Measurements from ENCODE around the gene APBB3.
"Not testable (repeated sequence)": the region's sequence is repeated elsewhere in the genome, so short reads cannot be mapped to it uniquely, and the experiment has no call there.

Gene APBB3

DNA sequence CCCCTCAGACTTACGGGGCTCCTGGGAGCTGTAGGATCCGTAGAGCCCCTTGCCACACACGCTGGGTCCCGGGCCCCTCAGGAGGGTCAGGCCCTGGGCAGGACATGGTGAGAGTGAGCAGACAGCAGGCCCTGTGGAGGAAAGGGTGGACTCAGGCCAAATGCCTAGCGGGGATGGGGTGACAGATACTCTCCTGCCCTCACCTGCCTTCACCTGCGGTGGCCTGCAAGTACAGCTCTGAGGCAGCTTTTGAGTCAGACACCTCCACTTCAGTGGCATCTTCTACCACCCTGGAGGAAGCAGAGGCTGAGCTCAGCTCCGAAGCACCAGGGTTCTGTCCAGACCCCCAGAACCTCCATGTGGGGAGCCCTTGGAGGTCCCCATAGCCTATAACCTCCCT is 26.5 kb upstream of the APBB3 start:
- no peaks in the 10 kb centered on the region for H3K36me3 Mint-ChIP-seq
- no peaks in the 10 kb centered on the region for H3K9me3 Mint-ChIP-seq
- H3K27me3 Mint-ChIP-seq = no peaks in the 10 kb centered on the region
- H3K4me3 Mint-ChIP-seq = no peak overlapping the region
- H3K4me1 Mint-ChIP-seq = no peaks in the 10 kb centered on the region
- no peak overlapping the region for H3K27ac Mint-ChIP-seq

DNA sequence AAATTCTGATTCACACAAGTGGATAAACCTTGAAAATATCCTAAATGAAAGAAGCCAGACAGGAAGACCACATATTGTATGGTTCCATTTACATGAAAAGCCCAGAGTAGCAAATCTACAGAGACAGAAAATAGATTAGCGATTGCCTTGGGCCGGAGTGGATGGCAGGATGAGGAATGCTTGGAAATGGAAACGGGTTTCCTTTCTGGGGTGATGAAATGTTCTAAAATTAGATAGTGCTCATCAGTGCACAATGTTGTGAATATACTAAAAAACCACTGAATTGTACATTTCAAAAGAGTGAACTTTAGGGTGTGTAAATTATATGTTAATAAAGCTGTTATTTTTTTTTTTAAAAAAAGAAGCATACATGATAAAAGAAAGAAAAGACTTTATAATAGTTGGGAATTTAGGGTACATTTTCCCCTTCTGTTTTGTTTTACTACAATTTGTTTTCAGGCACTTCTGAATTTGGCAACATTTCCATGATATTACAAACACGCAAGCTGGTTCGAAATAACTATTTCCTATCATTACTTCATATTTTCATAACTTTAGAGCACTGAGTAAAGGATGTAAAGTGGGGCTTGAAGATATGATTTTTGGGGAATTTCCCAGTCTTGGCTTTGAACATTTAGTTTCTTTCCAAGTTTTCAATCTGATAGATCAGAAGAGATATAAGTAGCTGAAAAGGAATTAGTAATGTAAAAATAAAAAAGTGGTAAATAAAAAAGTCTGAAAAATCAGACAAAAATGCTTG is 24.1 kb upstream of the APBB3 start:
- Mint-ChIP-seq H3K36me3 (no peaks in the 10 kb centered on the region), H3K27me3 (no peaks in the 10 kb centered on the region), H3K4me3 (no peak overlapping the region), H3K4me1 (no peaks in the 10 kb centered on the region), H3K27ac (no peak overlapping the region), H3K9me3 (no peaks in the 10 kb centered on the region)

- Mint-ChIP-seq H3K36me3 (no peaks in the 10 kb centered on the region), H3K27me3 (peaks cover 2% of the 10 kb centered on the region), H3K9me3 (no peaks in the 10 kb centered on the region), H3K4me3 (no peak overlapping the region), H3K27ac (no peak overlapping the region), H3K4me1 (no peaks in the 10 kb centered on the region)
Observed at GRCh38 chr5:140587495-140587894, 23.1 kb upstream of the APBB3 start.

DNA sequence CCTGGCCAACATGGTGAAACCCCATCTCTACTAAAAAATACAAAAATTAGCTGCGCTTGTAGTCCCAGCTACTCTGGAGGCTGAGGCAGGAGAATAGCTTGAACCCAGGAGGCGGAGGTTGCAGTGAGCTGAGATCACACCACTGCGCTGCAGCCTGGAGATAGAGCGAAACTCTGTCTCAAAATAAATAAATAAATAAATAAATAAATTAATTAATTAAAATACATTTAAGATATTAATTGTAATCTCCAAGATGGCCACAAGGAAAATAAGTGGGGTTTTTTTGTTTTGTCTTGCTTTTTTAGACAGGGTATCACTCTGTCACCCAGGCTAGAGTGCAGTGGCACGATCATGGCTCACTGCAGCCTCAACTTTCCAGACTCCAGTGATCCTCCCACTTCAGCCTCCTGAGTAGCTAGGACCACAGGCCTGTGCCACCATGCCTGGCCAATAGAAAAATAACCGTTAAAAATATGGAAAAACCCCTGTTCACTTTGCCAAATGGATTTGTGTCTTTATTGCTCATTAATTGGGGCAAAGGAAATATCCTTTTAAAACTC is 14.9 kb upstream of the APBB3 start:
- not testable (repeated sequence) for H3K36me3 Mint-ChIP-seq, H3K4me3 Mint-ChIP-seq, H3K27ac Mint-ChIP-seq, H3K27me3 Mint-ChIP-seq, H3K9me3 Mint-ChIP-seq
- peaks cover 14% of the 10 kb centered on the region for H3K4me1 Mint-ChIP-seq

DNA sequence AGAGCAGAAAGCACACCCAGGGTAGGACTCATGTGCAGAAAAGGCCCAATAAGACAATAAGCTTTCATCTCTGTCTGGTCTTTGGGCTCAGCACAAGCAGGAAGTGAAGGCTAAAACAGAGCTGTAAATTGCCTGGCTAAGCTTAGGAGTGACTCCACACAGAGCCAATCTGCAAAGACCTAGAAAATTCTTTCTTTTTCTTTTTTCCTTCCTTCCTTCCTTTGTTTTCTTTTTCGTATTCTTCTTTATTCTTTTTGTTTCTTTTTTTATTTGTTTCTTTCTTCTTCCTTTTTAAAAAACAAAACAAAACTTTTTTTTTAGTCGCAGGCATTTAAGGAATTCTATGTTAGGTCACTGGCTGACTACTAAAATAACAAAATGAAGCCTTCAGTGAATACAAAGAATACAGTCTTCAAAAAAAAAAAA is 12.4 kb upstream of the APBB3 start:
- Mint-ChIP-seq H3K27me3 (no peaks in the 10 kb centered on the region), H3K36me3 (no peaks in the 10 kb centered on the region), H3K27ac (no peak overlapping the region), H3K4me1 (peaks cover 14% of the 10 kb centered on the region), H3K4me3 (no peak overlapping the region), H3K9me3 (no peaks in the 10 kb centered on the region)

- no peak overlapping the region for H3K4me3 Mint-ChIP-seq
- no peaks in the 10 kb centered on the region for H3K27me3 Mint-ChIP-seq
- peaks cover 22% of the 10 kb centered on the region for H3K4me1 Mint-ChIP-seq
- H3K36me3 Mint-ChIP-seq = peaks cover 5% of the 10 kb centered on the region
- no peaks in the 10 kb centered on the region for H3K9me3 Mint-ChIP-seq
- no peak overlapping the region for H3K27ac Mint-ChIP-seq
Observed at GRCh38 chr5:140575309-140575708, 10.9 kb upstream of the APBB3 start.

DNA sequence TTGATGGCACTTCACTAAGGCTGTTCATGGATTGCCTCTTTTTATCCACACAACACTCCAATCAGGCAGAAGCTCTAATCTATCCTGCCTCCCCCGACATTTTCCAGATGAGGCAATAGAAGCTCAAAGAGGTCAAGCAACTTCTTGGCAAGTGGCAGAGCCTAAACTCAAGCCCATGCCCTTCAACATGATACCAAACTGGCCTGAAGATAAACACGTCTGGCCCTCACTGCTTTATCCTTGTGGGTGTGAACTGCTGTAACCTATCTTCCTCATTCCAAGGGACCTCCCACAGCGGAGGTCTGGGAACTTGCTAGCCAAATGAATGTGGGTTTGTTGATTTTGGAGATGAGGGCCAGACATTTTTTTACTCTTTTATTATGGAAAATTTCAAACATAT is 9.8 kb upstream of the APBB3 start:
- H3K27ac Mint-ChIP-seq = no peak overlapping the region
- no peaks in the 10 kb centered on the region for H3K27me3 Mint-ChIP-seq
- no peaks in the 10 kb centered on the region for H3K9me3 Mint-ChIP-seq
- no peak overlapping the region for H3K4me3 Mint-ChIP-seq
- peaks cover 5% of the 10 kb centered on the region for H3K36me3 Mint-ChIP-seq
- H3K4me1 Mint-ChIP-seq = peaks cover 33% of the 10 kb centered on the region

- Mint-ChIP-seq H3K36me3 (peaks cover 6% of the 10 kb centered on the region), H3K4me1 (peaks cover 38% of the 10 kb centered on the region), H3K27me3 (no peaks in the 10 kb centered on the region), H3K9me3 (no peaks in the 10 kb centered on the region), H3K27ac (no peak overlapping the region), H3K4me3 (no peak overlapping the region)
Observed at GRCh38 chr5:140573683-140574082, 9.3 kb upstream of the APBB3 start.

- no peaks in the 10 kb centered on the region for H3K9me3 Mint-ChIP-seq
Observed at GRCh38 chr5:140571105-140571504, 6.7 kb upstream of the APBB3 start.

DNA sequence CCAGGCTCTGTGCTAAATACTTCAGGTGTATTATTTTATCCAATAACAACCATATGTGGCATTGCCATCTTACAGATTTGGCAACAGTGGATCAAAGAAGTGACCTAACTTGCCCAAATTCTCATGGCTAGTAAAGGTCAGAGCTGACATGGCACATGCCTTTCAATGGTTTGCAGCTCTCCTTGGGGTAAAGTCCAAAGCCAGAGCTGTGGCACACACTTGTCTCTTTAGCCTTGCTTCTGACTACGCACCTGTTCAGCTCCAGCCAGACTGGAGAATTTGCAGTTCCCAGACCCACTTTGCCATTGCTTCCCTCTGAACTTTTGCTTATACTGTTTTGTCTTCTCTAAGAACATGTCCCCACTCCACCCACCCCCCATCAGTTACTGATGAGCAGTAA is 6.1 kb upstream of the APBB3 start:
- Mint-ChIP-seq H3K4me1 (peaks cover 54% of the 10 kb centered on the region), H3K27ac (peak overlapping the region; percentile 85), H3K27me3 (no peaks in the 10 kb centered on the region), H3K4me3 (no peak overlapping the region), H3K9me3 (no peaks in the 10 kb centered on the region), H3K36me3 (peaks cover 23% of the 10 kb centered on the region)

More at GRCh38 chr5:140571105-140571504, 6.7 kb upstream of the APBB3 start:
- H3K36me3 Mint-ChIP-seq = peaks cover 21% of the 10 kb centered on the region
- peaks cover 51% of the 10 kb centered on the region for H3K4me1 Mint-ChIP-seq
- no peaks in the 10 kb centered on the region for H3K27me3 Mint-ChIP-seq
- no peak overlapping the region for H3K4me3 Mint-ChIP-seq
- H3K27ac Mint-ChIP-seq = no peak overlapping the region

DNA sequence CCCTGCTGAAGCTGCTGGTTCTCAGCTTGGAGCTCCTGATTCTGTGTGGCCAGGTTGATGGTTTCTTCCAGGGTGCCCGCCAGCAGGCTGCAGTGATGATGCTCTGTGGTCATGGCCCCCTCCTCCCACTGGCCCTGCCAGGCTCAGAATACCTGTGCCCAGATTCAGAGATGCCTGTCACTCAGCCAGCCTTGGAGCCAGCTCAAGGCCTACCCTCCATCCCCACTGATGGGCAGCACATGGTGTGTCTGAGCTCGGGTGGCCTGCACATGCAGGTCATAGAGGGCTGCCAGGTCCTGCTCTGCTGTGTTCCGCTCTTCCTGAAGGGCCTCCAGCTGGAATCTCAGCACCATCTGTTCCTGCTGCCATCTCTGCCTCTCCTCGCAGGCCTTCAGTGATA is 5.7 kb upstream of the APBB3 start:
- Mint-ChIP-seq H3K9me3 (no peaks in the 10 kb centered on the region), H3K4me1 (peaks cover 54% of the 10 kb centered on the region), H3K27me3 (no peaks in the 10 kb centered on the region), H3K27ac (peak overlapping the region; percentile 85), H3K36me3 (peaks cover 23% of the 10 kb centered on the region), H3K4me3 (no peak overlapping the region)

DNA sequence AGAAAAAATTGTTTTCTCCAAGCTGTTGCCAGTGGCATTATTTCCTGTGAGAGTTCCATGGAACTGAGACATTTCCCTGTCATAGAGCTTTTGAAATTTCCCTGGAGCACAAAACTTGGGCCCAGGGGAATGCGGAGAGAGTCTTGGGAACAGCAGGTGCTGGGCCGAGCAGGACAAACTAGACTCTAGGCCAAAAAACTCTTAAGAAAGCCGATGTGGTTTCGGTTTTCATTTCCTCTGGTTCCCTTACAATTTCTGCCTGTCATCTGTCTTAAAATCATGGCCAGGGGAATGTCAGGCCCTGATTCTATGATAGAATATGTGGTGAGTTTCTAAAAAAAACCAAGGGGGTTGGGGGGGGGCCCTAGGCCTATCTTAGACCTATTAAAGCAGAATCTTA is 4.8 kb upstream of the APBB3 start:
- Mint-ChIP-seq H3K27ac (peak overlapping the region; percentile 95), H3K36me3 (peaks cover 23% of the 10 kb centered on the region), H3K4me3 (peak overlapping the region; percentile 82), H3K9me3 (no peaks in the 10 kb centered on the region), H3K4me1 (peaks cover 54% of the 10 kb centered on the region), H3K27me3 (no peaks in the 10 kb centered on the region)

DNA sequence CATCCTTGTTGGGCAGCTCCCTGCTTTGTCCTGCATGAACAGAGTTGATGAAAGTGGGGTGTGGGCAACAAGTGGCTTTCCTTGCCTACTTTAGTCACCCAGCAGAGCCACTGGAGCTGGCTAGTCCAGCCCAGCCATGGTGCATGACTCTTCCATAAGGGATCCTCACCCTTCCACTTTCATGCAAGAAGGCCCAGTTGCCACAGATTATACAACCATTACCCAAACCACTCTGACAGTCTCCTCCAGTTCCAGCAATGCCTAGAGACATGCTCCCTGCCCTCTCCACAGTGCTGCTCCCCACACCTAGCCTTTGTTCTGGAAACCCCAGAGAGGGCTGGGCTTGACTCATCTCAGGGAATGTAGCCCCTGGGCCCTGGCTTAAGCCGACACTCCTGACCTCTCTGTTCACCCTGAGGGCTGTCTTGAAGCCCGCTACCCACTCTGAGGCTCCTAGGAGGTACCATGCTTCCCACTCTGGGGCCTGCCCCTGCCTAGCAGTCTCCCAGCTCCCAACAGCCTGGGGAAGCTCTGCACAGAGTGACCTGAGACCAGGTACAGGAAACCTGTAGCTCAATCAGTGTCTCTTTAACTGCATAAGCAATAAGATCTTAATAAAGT is 4.2 kb upstream of the APBB3 start:
- Mint-ChIP-seq H3K27ac (peak overlapping the region; percentile 95), H3K9me3 (no peaks in the 10 kb centered on the region), H3K27me3 (no peaks in the 10 kb centered on the region), H3K36me3 (peaks cover 23% of the 10 kb centered on the region), H3K4me1 (peaks cover 54% of the 10 kb centered on the region), H3K4me3 (peak overlapping the region; percentile 82)

GRCh38 chr5:140567871-140568270 is 3.5 kb upstream of the APBB3 start:
- Mint-ChIP-seq H3K36me3 (peaks cover 23% of the 10 kb centered on the region), H3K9me3 (no peaks in the 10 kb centered on the region), H3K4me3 (peak overlapping the region; percentile 42), H3K4me1 (peaks cover 59% of the 10 kb centered on the region), H3K27me3 (no peaks in the 10 kb centered on the region), H3K27ac (peak overlapping the region; percentile 35)

DNA sequence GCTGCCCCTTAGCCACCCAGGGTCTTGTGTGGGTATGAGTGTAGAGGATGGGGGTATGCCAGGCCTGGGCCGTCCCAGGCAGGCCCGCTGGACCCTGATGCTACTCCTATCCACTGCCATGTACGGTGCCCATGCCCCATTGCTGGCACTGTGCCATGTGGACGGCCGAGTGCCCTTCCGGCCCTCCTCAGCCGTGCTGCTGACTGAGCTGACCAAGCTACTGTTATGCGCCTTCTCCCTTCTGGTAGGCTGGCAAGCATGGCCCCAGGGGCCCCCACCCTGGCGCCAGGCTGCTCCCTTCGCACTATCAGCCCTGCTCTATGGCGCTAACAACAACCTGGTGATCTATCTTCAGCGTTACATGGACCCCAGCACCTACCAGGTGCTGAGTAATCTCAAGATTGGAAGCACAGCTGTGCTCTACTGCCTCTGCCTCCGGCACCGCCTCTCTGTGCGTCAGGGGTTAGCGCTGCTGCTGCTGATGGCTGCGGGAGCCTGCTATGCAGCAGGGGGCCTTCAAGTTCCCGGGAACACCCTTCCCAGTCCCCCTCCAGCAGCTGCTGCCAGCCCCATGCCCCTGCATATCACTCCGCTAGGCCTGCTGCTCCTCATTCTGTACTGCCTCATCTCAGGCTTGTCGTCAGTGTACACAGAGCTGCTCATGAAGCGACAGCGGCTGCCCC is 2.9 kb upstream of the APBB3 start:
- Mint-ChIP-seq H3K9me3 (no peaks in the 10 kb centered on the region), H3K4me1 (peaks cover 64% of the 10 kb centered on the region), H3K27me3 (no peaks in the 10 kb centered on the region), H3K36me3 (peaks cover 23% of the 10 kb centered on the region), H3K4me3 (peak overlapping the region; percentile 47), H3K27ac (peak overlapping the region; percentile 41)

DNA sequence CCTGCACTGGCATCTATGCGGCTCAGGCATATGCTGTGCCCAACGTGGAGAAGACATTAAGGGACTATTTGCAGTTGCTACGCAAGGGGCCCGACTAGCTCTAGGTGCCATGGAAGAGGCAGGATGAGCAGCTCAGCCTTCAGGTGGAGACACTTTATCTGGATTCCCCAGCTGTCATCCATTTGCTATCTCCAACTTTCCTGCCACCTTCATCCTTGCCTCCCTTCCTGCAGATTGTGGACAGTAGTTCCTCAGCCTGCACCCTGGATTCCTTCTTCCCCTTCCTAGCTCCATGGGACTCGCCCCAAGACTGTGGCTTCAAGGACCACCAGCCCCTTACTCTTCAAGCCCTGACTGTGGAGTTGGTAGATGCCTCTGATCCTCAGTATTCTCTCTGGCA is 2.3 kb upstream of the APBB3 start:
- Mint-ChIP-seq H3K27ac (peak overlapping the region; percentile 35), H3K4me1 (peaks cover 64% of the 10 kb centered on the region), H3K27me3 (no peaks in the 10 kb centered on the region), H3K4me3 (peak overlapping the region; percentile 57), H3K36me3 (peaks cover 22% of the 10 kb centered on the region), H3K9me3 (no peaks in the 10 kb centered on the region)

Measured in activated naive CD4-positive, alpha-beta T cell treated with anti-CD3 and anti-CD28 coated beads, Interleukin-2, amount 50 U/mL, for 24 hours (primary cell).